ENCODE measurements around the gene IGF2.
A peak's percentile ranks its signal among the peaks of the same experiment; 100 is the strongest.

Gene IGF2

GRCh38 chr11:2151500-2152257 is 12.5 kb upstream of the IGF2 start:
- Mint-ChIP-seq H3K4me3 (peak overlapping the region; percentile 24), H3K27me3 (peaks cover 18% of the 10 kb centered on the region), H3K4me1 (peaks cover 7% of the 10 kb centered on the region), H3K36me3 (no peaks in the 10 kb centered on the region), H3K27ac (no peak overlapping the region), H3K9me3 (no peaks in the 10 kb centered on the region)
- ATAC-seq (ENCODE audit: low read depth) (peak; percentile 80), DNase-seq (ENCODE audit: low spot score in 2 of 2) (peak; percentile 76 to 79)

- Mint-ChIP-seq H3K4me1 (peaks cover 7% of the 10 kb centered on the region), H3K4me3 (no peak overlapping the region), H3K27me3 (peaks cover 22% of the 10 kb centered on the region), H3K27ac (no peak overlapping the region), H3K36me3 (no peaks in the 10 kb centered on the region), H3K9me3 (no peaks in the 10 kb centered on the region)
- DNase-seq (ENCODE audit: low spot score in 2 of 2) (no peak), ATAC-seq (ENCODE audit: low read depth) (no peak)
Measured at GRCh38 chr11:2149864-2150847, 11.0 kb upstream of the IGF2 start.

GRCh38 chr11:2149460-2149859 is 10.3 kb upstream of the IGF2 start:
- Mint-ChIP-seq H3K4me1 (peaks cover 7% of the 10 kb centered on the region), H3K9me3 (no peaks in the 10 kb centered on the region), H3K4me3 (no peak overlapping the region), H3K27me3 (peaks cover 23% of the 10 kb centered on the region), H3K36me3 (no peaks in the 10 kb centered on the region), H3K27ac (no peak overlapping the region)
- DNase-seq (ENCODE audit: low spot score in 2 of 2) (no peak), ATAC-seq (ENCODE audit: low read depth) (no peak)

GRCh38 chr11:2148595-2148994 is 9.4 kb upstream of the IGF2 start:
- peaks cover 23% of the 10 kb centered on the region for H3K27me3 Mint-ChIP-seq
- DNase-seq (ENCODE audit: low spot score in 2 of 2) (no peak), ATAC-seq (ENCODE audit: low read depth) (no peak)
- H3K27ac Mint-ChIP-seq, result no peak overlapping the region
- no peaks in the 10 kb centered on the region for H3K9me3 Mint-ChIP-seq
- H3K4me3 Mint-ChIP-seq, result no peak overlapping the region
- peaks cover 7% of the 10 kb centered on the region for H3K4me1 Mint-ChIP-seq
- H3K36me3 Mint-ChIP-seq, result no peaks in the 10 kb centered on the region

GRCh38 chr11:2147391-2147790 is 8.2 kb upstream of the IGF2 start:
- no peak overlapping the region for H3K27ac Mint-ChIP-seq
- no peaks in the 10 kb centered on the region for H3K9me3 Mint-ChIP-seq
- ATAC-seq (ENCODE audit: low read depth) (no peak), DNase-seq (ENCODE audit: low spot score in 2 of 2) (no peak)
- peaks cover 7% of the 10 kb centered on the region for H3K4me1 Mint-ChIP-seq
- H3K4me3 Mint-ChIP-seq, result no peak overlapping the region
- H3K36me3 Mint-ChIP-seq, result no peaks in the 10 kb centered on the region
- H3K27me3 Mint-ChIP-seq, result peaks cover 29% of the 10 kb centered on the region

GRCh38 chr11:2146051-2146450 is 6.9 kb upstream of the IGF2 start:
- ATAC-seq (ENCODE audit: low read depth) (no peak), DNase-seq (ENCODE audit: low spot score in 2 of 2) (no peak)
- H3K4me1 Mint-ChIP-seq, result no peaks in the 10 kb centered on the region
- no peaks in the 10 kb centered on the region for H3K36me3 Mint-ChIP-seq
- no peak overlapping the region for H3K27ac Mint-ChIP-seq
- no peaks in the 10 kb centered on the region for H3K9me3 Mint-ChIP-seq
- H3K4me3 Mint-ChIP-seq, result no peak overlapping the region
- peaks cover 39% of the 10 kb centered on the region for H3K27me3 Mint-ChIP-seq

GRCh38 chr11:2144544-2145248 is 5.5 kb upstream of the IGF2 start:
- peaks cover 33% of the 10 kb centered on the region for H3K27me3 Mint-ChIP-seq
- no peak for DNase-seq (ENCODE audit: low spot score in 2 of 2)
- no peak overlapping the region for H3K27ac Mint-ChIP-seq
- H3K4me1 Mint-ChIP-seq, result no peaks in the 10 kb centered on the region
- no peaks in the 10 kb centered on the region for H3K9me3 Mint-ChIP-seq
- no peak for ATAC-seq (ENCODE audit: low read depth)
- H3K36me3 Mint-ChIP-seq, result no peaks in the 10 kb centered on the region
- H3K4me3 Mint-ChIP-seq, result peak overlapping the region; percentile 34

- ATAC-seq (ENCODE audit: low read depth) (peak; percentile 24), DNase-seq (ENCODE audit: low spot score in 2 of 2) (no peak)
- no peaks in the 10 kb centered on the region for H3K36me3 Mint-ChIP-seq
- H3K4me1 Mint-ChIP-seq, result no peaks in the 10 kb centered on the region
- H3K27me3 Mint-ChIP-seq, result peaks cover 33% of the 10 kb centered on the region
- H3K9me3 Mint-ChIP-seq, result no peaks in the 10 kb centered on the region
- H3K4me3 Mint-ChIP-seq, result peak overlapping the region; percentile 29
- H3K27ac Mint-ChIP-seq, result no peak overlapping the region
Measured at GRCh38 chr11:2143799-2144543, 4.8 kb upstream of the IGF2 start.

GRCh38 chr11:2143477-2143798 is 4.2 kb upstream of the IGF2 start:
- ATAC-seq (ENCODE audit: low read depth) (no peak), DNase-seq (ENCODE audit: low spot score in 2 of 2) (no peak)
- Mint-ChIP-seq H3K27me3 (peaks cover 34% of the 10 kb centered on the region), H3K27ac (no peak overlapping the region), H3K9me3 (no peaks in the 10 kb centered on the region), H3K4me3 (peak overlapping the region; percentile 29), H3K36me3 (no peaks in the 10 kb centered on the region), H3K4me1 (peaks cover 1% of the 10 kb centered on the region)

GRCh38 chr11:2142762-2143202 is 3.6 kb upstream of the IGF2 start:
- peak; percentile 15 for ATAC-seq (ENCODE audit: low read depth)
- no peaks in the 10 kb centered on the region for H3K9me3 Mint-ChIP-seq
- H3K4me3 Mint-ChIP-seq, result no peak overlapping the region
- H3K27me3 Mint-ChIP-seq, result peaks cover 31% of the 10 kb centered on the region
- peaks cover 4% of the 10 kb centered on the region for H3K4me1 Mint-ChIP-seq
- H3K27ac Mint-ChIP-seq, result peak overlapping the region; percentile 46
- no peaks in the 10 kb centered on the region for H3K36me3 Mint-ChIP-seq
- no peak for DNase-seq (ENCODE audit: low spot score in 2 of 2)

GRCh38 chr11:2142300-2142759 is 3.1 kb upstream of the IGF2 start:
- Mint-ChIP-seq H3K4me1 (peaks cover 8% of the 10 kb centered on the region), H3K27me3 (peaks cover 35% of the 10 kb centered on the region), H3K4me3 (no peak overlapping the region), H3K36me3 (no peaks in the 10 kb centered on the region), H3K9me3 (no peaks in the 10 kb centered on the region), H3K27ac (no peak overlapping the region)
- DNase-seq (ENCODE audit: low spot score in 2 of 2) (no peak), ATAC-seq (ENCODE audit: low read depth) (no peak)

- H3K27ac Mint-ChIP-seq, result peak overlapping the region; percentile 47
- ATAC-seq (ENCODE audit: low read depth) (no peak), DNase-seq (ENCODE audit: low spot score in 2 of 2) (no peak)
- peaks cover 35% of the 10 kb centered on the region for H3K27me3 Mint-ChIP-seq
- H3K4me3 Mint-ChIP-seq, result no peak overlapping the region
- H3K9me3 Mint-ChIP-seq, result no peaks in the 10 kb centered on the region
- H3K36me3 Mint-ChIP-seq, result no peaks in the 10 kb centered on the region
- peaks cover 14% of the 10 kb centered on the region for H3K4me1 Mint-ChIP-seq
Measured at GRCh38 chr11:2140411-2141400, 1.5 kb upstream of the IGF2 start.
